SK-N-SH (cell line): Measurements from ENCODE around the gene SFT2D3. TPM values are rescaled to one million over a fixed set of nuclear protein-coding genes. Genes with fewer than 3 reads are reported as not detected.

ENCODE experiments used
- CTCF ChIA-PET: fragments of 300-600, 350-600 bp; formaldehyde crosslinking; extraction: SDS; loops from one replicate; lab custom pipeline; 2021; lab: Yijun Ruan, JAX
- POLR2A ChIA-PET: fragments of 350-600 bp; sonication (Branson Sonifier 250); formaldehyde crosslinking; extraction: SDS; loops from one replicate; lab custom pipeline; 2020; ENCODE audit warnings: antibody characterized with exemption, inconsistent platforms; lab: Yijun Ruan, JAX
- DNase-seq: peaks from one replicate; pipeline ENCODE4 v3.0.0; 2012
- H2AFZ ChIP-seq: fragments of 200-600 bp; sonication (generic); 2 replicates; pipeline ENCODE4 v1.8.1; 2016; ENCODE audit warnings: antibody characterized with exemption, mild to moderate bottlenecking, low read depth
- H3F3A ChIP-seq: fragments of 200-600 bp; sonication (generic); replicated peaks from 2 replicates; pipeline ENCODE3; 2016; ENCODE audit warnings: antibody characterized with exemption, mild to moderate bottlenecking; ENCODE audit not compliant: insufficient read depth
- H3K27ac ChIP-seq, 2 experiments: fragments of 200-500 bp in 1 of 2; fragments of 200-600 bp in 1 of 2; sonication (Bioruptor generic) in 1 of 2; sonication (generic), shearing (Covaris generic) in 1 of 2; 2 replicates each; pipeline versions ENCODE4 v1.5.1 to v1.6.1; 2014 to 2016; ENCODE audit warnings: low read depth in 2 of 2, inconsistent platforms in 1 of 2, low read length in 1 of 2, mild to moderate bottlenecking in 1 of 2, mixed read lengths in 1 of 2
- H3K27me3 ChIP-seq: fragments of 200-600 bp; sonication (generic), shearing (Covaris generic); 2 replicates; pipeline ENCODE4 v1.6.1; 2016; ENCODE audit warnings: mixed run types; ENCODE audit not compliant: insufficient read depth
- H3K36me3 ChIP-seq, 2 experiments: fragments of 200-500 bp in 1 of 2; fragments of 200-600 bp in 1 of 2; sonication (Bioruptor generic) in 1 of 2; sonication (generic) in 1 of 2; replicated peaks in 1 of 2; 2 replicates each; pipeline versions ENCODE3 to v1.5.1; 2014 to 2016; ENCODE audit warnings: low read length in 1 of 2, mild to moderate bottlenecking in 1 of 2; ENCODE audit not compliant: insufficient read depth in 2 of 2, control insufficient read depth in 1 of 2
- H3K4me1 ChIP-seq, 2 experiments: fragments of 200-500 bp in 1 of 2; fragments of 200-600 bp in 1 of 2; sonication (Bioruptor generic) in 1 of 2; sonication (generic), shearing (Covaris generic) in 1 of 2; 2 replicates each; pipeline versions ENCODE4 v1.5.1 to v1.6.1; 2014 to 2016; ENCODE audit warnings: low read depth in 1 of 2, low read length in 1 of 2, mixed run types in 1 of 2; ENCODE audit not compliant: insufficient read depth in 2 of 2, control insufficient read depth in 1 of 2
- H3K4me2 ChIP-seq: fragments of 200-600 bp; sonication (generic), shearing (Covaris generic); 2 replicates; pipeline ENCODE4 v1.6.1; 2017; ENCODE audit warnings: mixed run types
- H3K4me3 ChIP-seq, 2 experiments: fragments of 200-500 bp in 1 of 2; fragments of 200-600 bp in 1 of 2; sonication (Bioruptor generic) in 1 of 2; sonication (generic), shearing (Covaris generic) in 1 of 2; 2 replicates each; pipeline versions ENCODE4 v1.5.1 to v1.8.1; 2014 to 2016; ENCODE audit warnings: low read depth in 2 of 2, inconsistent platforms in 1 of 2, low read length in 1 of 2, mild to moderate bottlenecking in 1 of 2, mixed read lengths in 1 of 2, moderate library complexity in 1 of 2
- H3K79me2 ChIP-seq: fragments of 200-600 bp; sonication (generic); 2 replicates; pipeline ENCODE4 v1.8.1; 2017; ENCODE audit warnings: mild to moderate bottlenecking; ENCODE audit not compliant: insufficient read depth
- H3K9ac ChIP-seq: fragments of 200-600 bp; sonication (generic); 2 replicates; pipeline ENCODE4 v1.6.1; 2017; ENCODE audit warnings: mixed run types
- H3K9me2 ChIP-seq: fragments of 200-600 bp; sonication (generic); 2 replicates; pipeline ENCODE4 v1.6.1; 2017; ENCODE audit warnings: mixed run types
- H3K9me3 ChIP-seq: fragments of 200-600 bp; sonication (generic); 2 replicates; pipeline ENCODE4 v1.6.1; 2017; ENCODE audit warnings: mixed run types, mild to moderate bottlenecking, moderate library complexity
- H4K20me1 ChIP-seq: fragments of 200-600 bp; sonication (generic); 2 replicates; pipeline ENCODE4 v1.6.1; 2017; ENCODE audit warnings: mild to moderate bottlenecking, mixed run types; ENCODE audit not compliant: insufficient read depth
- RAD21 ChIP-seq: IDR thresholded peaks from 2 replicates; pipeline ENCODE4 v1.6.1; 2012; ENCODE audit warnings: mild to moderate bottlenecking, low read length
- RCOR1 ChIP-seq: fragments of 150-350 bp; IDR thresholded peaks from 2 replicates; pipeline ENCODE4 v1.6.1; 2017; ENCODE audit warnings: antibody characterized with exemption, low read length
- RXRA ChIP-seq: IDR thresholded peaks from 2 replicates; pipeline ENCODE4 v1.4.0; 2012; ENCODE audit warnings: low read depth, mild to moderate bottlenecking, borderline replicate concordance
- TAF1 ChIP-seq: IDR thresholded peaks from 2 replicates; pipeline ENCODE4 v1.6.1; 2012; ENCODE audit warnings: low read depth, mild to moderate bottlenecking, low read length, moderate library complexity, borderline replicate concordance
- TCF12 ChIP-seq: IDR thresholded peaks from 2 replicates; pipeline ENCODE4 v1.4.0; 2012
- WGBS: methylation state at CpG from one replicate; pipeline ENCODE4 v1.1.6; 2017; ENCODE audit warnings: low lambda C conversion rate; 5-methylcytosine and 5-hydroxymethylcytosine counted together
- polyA plus RNA-seq, 3 experiments: library from polyadenylated mRNA; depleted of rRNA; stranded (reverse); fragments of >200 nt; gene quantifications; 2 replicates each; pipeline ENCODE4 v1.2.3, GENCODE V29; 2012
- TF ChIP-seq, protein P1 (sequence below): IDR thresholded peaks from 2 replicates; pipeline ENCODE4 v1.4.0; 2012; ENCODE audit warnings: low read depth, borderline replicate concordance
- TF ChIP-seq, protein P2 (sequence below): fragments of 150-350 bp; IDR thresholded peaks from 2 replicates; pipeline ENCODE4 v1.6.1; 2017; ENCODE audit warnings: antibody characterized with exemption, low read length, low read depth, borderline replicate concordance
- TF ChIP-seq, protein P3 (sequence below): IDR thresholded peaks from 2 replicates; pipeline ENCODE4 v1.6.1; 2012; ENCODE audit warnings: mild to moderate bottlenecking, low read depth, low read length, moderate library complexity
- TF ChIP-seq, protein P4 (sequence below): IDR thresholded peaks from 2 replicates; pipeline ENCODE4; 2012

Gene SFT2D3
- polyA plus RNA-seq, 1 of the 3 experiments (the other 2 are of a cell fraction) = 3.2 TPM

DNA sequence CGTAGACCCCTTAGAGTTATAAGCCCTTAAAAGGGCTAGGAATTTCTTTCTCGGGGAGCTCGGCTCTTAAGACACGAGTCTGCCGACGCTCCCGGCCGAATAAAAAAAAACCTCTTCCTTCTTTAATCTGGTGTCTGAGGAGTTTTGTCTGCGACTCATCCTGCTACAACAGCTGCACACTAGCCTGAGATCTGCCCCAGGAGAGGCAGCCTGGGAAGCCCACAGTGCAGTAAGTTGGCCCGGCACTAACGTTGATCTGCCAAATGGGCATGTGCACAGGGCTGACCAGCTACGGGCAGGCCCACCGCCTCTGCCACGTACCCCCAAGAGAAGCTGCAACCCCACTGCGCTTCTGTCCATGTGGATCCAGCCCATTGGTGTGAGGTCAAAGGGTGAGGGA lies 17.5 kb upstream of the SFT2D3 start:
- CTCF ChIA-PET = interaction anchor here (1.2 to 5.2 kb wide), 4 partner anchors 13 to 93 kb away, joined by 3 to 19 read pairs (median 7); no protein-coding TSS in a partner anchor
- Histone ChIP-seq H2AFZ (no peak overlapping the region), H4K20me1 (no peaks in the 10 kb centered on the region), H3K4me1 (peaks cover 0 to 4% of the 10 kb centered on the region in 2 experiments; a peak in 1 of 4 replicates), H3K9me3 (0 out of 2 replicates have a peak, but pooled peaks cover 8% of the 10 kb centered on the region), H3K9ac (no peak overlapping the region)
- DNase-seq = peak; percentile 3
- no peak for TF ChIP-seq TAF1
- TF ChIP-seq, protein P1, sequence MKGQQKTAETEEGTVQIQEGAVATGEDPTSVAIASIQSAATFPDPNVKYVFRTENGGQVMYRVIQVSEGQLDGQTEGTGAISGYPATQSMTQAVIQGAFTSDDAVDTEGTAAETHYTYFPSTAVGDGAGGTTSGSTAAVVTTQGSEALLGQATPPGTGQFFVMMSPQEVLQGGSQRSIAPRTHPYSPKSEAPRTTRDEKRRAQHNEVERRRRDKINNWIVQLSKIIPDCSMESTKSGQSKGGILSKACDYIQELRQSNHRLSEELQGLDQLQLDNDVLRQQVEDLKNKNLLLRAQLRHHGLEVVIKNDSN = no peak
- TF ChIP-seq, protein P2, sequence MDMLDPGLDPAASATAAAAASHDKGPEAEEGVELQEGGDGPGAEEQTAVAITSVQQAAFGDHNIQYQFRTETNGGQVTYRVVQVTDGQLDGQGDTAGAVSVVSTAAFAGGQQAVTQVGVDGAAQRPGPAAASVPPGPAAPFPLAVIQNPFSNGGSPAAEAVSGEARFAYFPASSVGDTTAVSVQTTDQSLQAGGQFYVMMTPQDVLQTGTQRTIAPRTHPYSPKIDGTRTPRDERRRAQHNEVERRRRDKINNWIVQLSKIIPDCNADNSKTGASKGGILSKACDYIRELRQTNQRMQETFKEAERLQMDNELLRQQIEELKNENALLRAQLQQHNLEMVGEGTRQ = no peak
- TF ChIP-seq, protein P3, sequence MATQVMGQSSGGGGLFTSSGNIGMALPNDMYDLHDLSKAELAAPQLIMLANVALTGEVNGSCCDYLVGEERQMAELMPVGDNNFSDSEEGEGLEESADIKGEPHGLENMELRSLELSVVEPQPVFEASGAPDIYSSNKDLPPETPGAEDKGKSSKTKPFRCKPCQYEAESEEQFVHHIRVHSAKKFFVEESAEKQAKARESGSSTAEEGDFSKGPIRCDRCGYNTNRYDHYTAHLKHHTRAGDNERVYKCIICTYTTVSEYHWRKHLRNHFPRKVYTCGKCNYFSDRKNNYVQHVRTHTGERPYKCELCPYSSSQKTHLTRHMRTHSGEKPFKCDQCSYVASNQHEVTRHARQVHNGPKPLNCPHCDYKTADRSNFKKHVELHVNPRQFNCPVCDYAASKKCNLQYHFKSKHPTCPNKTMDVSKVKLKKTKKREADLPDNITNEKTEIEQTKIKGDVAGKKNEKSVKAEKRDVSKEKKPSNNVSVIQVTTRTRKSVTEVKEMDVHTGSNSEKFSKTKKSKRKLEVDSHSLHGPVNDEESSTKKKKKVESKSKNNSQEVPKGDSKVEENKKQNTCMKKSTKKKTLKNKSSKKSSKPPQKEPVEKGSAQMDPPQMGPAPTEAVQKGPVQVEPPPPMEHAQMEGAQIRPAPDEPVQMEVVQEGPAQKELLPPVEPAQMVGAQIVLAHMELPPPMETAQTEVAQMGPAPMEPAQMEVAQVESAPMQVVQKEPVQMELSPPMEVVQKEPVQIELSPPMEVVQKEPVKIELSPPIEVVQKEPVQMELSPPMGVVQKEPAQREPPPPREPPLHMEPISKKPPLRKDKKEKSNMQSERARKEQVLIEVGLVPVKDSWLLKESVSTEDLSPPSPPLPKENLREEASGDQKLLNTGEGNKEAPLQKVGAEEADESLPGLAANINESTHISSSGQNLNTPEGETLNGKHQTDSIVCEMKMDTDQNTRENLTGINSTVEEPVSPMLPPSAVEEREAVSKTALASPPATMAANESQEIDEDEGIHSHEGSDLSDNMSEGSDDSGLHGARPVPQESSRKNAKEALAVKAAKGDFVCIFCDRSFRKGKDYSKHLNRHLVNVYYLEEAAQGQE = no peak
- TF ChIP-seq RXRA = no peak
- no peak for TF ChIP-seq RCOR1
- TF ChIP-seq, protein P4, sequence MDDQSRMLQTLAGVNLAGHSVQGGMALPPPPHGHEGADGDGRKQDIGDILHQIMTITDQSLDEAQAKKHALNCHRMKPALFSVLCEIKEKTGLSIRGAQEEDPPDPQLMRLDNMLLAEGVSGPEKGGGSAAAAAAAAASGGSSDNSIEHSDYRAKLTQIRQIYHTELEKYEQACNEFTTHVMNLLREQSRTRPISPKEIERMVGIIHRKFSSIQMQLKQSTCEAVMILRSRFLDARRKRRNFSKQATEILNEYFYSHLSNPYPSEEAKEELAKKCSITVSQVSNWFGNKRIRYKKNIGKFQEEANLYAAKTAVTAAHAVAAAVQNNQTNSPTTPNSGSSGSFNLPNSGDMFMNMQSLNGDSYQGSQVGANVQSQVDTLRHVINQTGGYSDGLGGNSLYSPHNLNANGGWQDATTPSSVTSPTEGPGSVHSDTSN = no peak
- no peak for TF ChIP-seq RAD21
- TF ChIP-seq TCF12 = no peak
- TF ChIP-seq, all 33 proteins: peak for 0
- Histone ChIP-seq H3K9me2 (no peaks in the 10 kb centered on the region), H3K4me3 (no peak overlapping the region), H3F3A (no peaks in the 10 kb centered on the region), H3K79me2 (no peaks in the 10 kb centered on the region), H3K36me3 (no peaks in the 10 kb centered on the region), H3K4me2 (no peak overlapping the region), H3K27me3 (no peaks in the 10 kb centered on the region), H3K27ac (no peak overlapping the region)
- POLR2A ChIA-PET = no interaction called here
- 75% methylated on average over 13 of the region's 15 CpGs for WGBS
